Spinal cord (tissue), 10 donors: ENCODE data around the gene TPRKB. TPM values are rescaled to one million over a fixed set of nuclear protein-coding genes. Genes with fewer than 3 reads are reported as not detected.
"Not testable (repeated sequence)": the region's sequence is repeated elsewhere in the genome, so short reads cannot be mapped to it uniquely, and the experiment has no call there.

Source experiments
- DNase-seq, 6 donors: peaks; one replicate each; pipeline versions ENCODE4 v3.0.0 to v3.0.0-alpha.2; 2013 to 2015; ENCODE audit warnings: low spot score in 6 of 6, low read depth in 4 of 6
- H3K27ac ChIP-seq: one replicate; pipeline ENCODE4 v1.5.1; 2013; ENCODE audit warnings: low read depth, low read length, control low read depth
- H3K27me3 ChIP-seq: one replicate; pipeline ENCODE4 v1.6.1; 2013; ENCODE audit warnings: low read length; ENCODE audit not compliant: control insufficient read depth, insufficient read depth
- H3K36me3 ChIP-seq: one replicate; pipeline ENCODE4 v1.6.1; 2013; ENCODE audit warnings: low read length; ENCODE audit not compliant: control insufficient read depth, insufficient read depth
- H3K4me1 ChIP-seq: one replicate; pipeline ENCODE4 v1.6.1; 2013; ENCODE audit warnings: low read length; ENCODE audit not compliant: control insufficient read depth, insufficient read depth
- H3K4me3 ChIP-seq: one replicate; pipeline ENCODE4 v1.5.1; 2013; ENCODE audit warnings: low read depth, low read length, control low read depth
- H3K9me3 ChIP-seq: one replicate; pipeline ENCODE4 v1.6.1; 2013; ENCODE audit warnings: low read length; ENCODE audit not compliant: control insufficient read depth, insufficient read depth
- WGBS: methylation state at CpG from one replicate; pipeline ENCODE4 v1.1.5; 2013; ENCODE audit warnings: missing lambda C conversion rate; ENCODE audit not compliant: insufficient coverage; 5-methylcytosine and 5-hydroxymethylcytosine counted together
- long read RNA-seq, 4 donors: transcript quantifications; one replicate each; lab custom pipeline, GENCODE V29; 2026
- polyA plus RNA-seq, 2 donors: library from polyadenylated mRNA; unstranded; fragments of 120-200 nt; gene quantifications; one replicate each; pipeline ENCODE4 v1.2.1, GENCODE V29; 2013; ENCODE audit not compliant: insufficient read length in 2 of 2
- total RNA-seq, 2 donors: library from RNA; depleted of rRNA in 1 of 2; stranded (reverse); fragments of 120-200 nt in 1 of 2; fragments of >200 nt in 1 of 2; gene quantifications; one replicate each; pipeline versions ENCODE4 v1.2.3 to v1.2.4, GENCODE V29; 2013 to 2014
- donor health status: healthy.

TPRKB gene
- total RNA-seq (10 to 100 TPM; 31.3 to 34.9 TPM), polyA plus RNA-seq (10 to 100 TPM; 55.4 to 55.7 TPM)
- long read RNA-seq, donor 1, transcript TPRKB-201 (5 exons, 748 nt): major isoform, 11 of 42 reads
- long read RNA-seq, donor 1, transcript TPRKB-210 (4 exons, 798 nt): minor isoform, 5 of 42 reads
- long read RNA-seq, donor 1, partial matches to known transcripts: 18 of 42 reads
- long read RNA-seq, donor 1, other reads (novel, unspliced or antisense): 5 of 42 reads
- long read RNA-seq, donor 2, partial matches to known transcripts: 0 of 2 reads
- long read RNA-seq, donor 2, other reads (novel, unspliced or antisense): 0 of 2 reads
- long read RNA-seq, donor 3, transcript TPRKB-201 (5 exons, 748 nt): major isoform, 8 of 28 reads
- long read RNA-seq, donor 3, partial matches to known transcripts: 5 of 28 reads
- long read RNA-seq, donor 3, other reads (novel, unspliced or antisense): 11 of 28 reads
- long read RNA-seq, donor 4, transcript TPRKB-202 (6 exons, 819 nt): minor isoform, 6 of 121 reads
- long read RNA-seq, donor 4, transcript TPRKB-201 (5 exons, 748 nt): major isoform, 31 of 121 reads
- long read RNA-seq, donor 4, transcript TPRKB-208 (2 exons, 730 nt): minor isoform, 9 of 121 reads
- long read RNA-seq, donor 4, partial matches to known transcripts: 43 of 121 reads
- long read RNA-seq, donor 4, other reads (novel, unspliced or antisense): 26 of 121 reads

- peak; percentile 90 to 100 (median 97) for DNase-seq
- 1% methylated on average over 42 of the region's 49 CpGs for WGBS
- peaks cover 6% of the 10 kb centered on the region for H3K4me1 ChIP-seq
- H3K4me3 ChIP-seq: peak within 1 kb of the TSS; percentile 68
- peak within 1 kb of the TSS; percentile 78 for H3K27ac ChIP-seq
- no peaks in the 10 kb centered on the region for H3K27me3 ChIP-seq
- H3K9me3 ChIP-seq: peaks cover 2% of the 10 kb centered on the region
- H3K36me3 ChIP-seq: peaks cover 13% of the 10 kb centered on the region
Measured at GRCh38 chr2:73736855-73737779, at the start of gene TPRKB. Gene TPRKB (minus strand): TSS chr2:73737345. CDS start chr2:73734569, 2,776 bp downstream.

- H3K27me3 ChIP-seq, DNase-seq, H3K4me3 ChIP-seq, H3K27ac ChIP-seq, H3K9me3 ChIP-seq, H3K36me3 ChIP-seq, H3K4me1 ChIP-seq: not testable (repeated sequence)
- WGBS: no CpG with 5 or more reads among the region's 3 CpGs
Measured at GRCh38 chr2:73783883-73784282, 46.7 kb upstream of the TPRKB start, which contains the start of gene C2orf78. Gene C2orf78 (plus strand): TSS chr2:73784183. CDS start chr2:73784310, 127 bp downstream.

GRCh38 chr2:73783402-73783801 lies 46.3 kb upstream of the TPRKB start:
- not testable (repeated sequence) for H3K27me3 ChIP-seq, H3K36me3 ChIP-seq, H3K9me3 ChIP-seq, H3K27ac ChIP-seq, H3K4me3 ChIP-seq, H3K4me1 ChIP-seq, DNase-seq
- WGBS: 88% methylated on average over 10 of the region's 15 CpGs

- H3K27ac ChIP-seq: peak overlapping the region; percentile 72
- 0% methylated on average over 1 of the region's 7 CpGs for WGBS
- H3K4me3 ChIP-seq: peak overlapping the region; percentile 72
- H3K27me3 ChIP-seq: no peaks in the 10 kb centered on the region
- peaks cover 6% of the 10 kb centered on the region for H3K4me1 ChIP-seq
- no peak for DNase-seq
- H3K36me3 ChIP-seq: peaks cover 6% of the 10 kb centered on the region
- H3K9me3 ChIP-seq: no peaks in the 10 kb centered on the region
Measured at GRCh38 chr2:73780237-73780582, 43.1 kb upstream of the TPRKB start.

GRCh38 chr2:73779467-73780236 lies 42.5 kb upstream of the TPRKB start, which contains the start of gene DUSP11:
Gene DUSP11 (minus strand): TSS chr2:73780103. CDS start chr2:73779974, 129 bp downstream.
- 0% methylated on average over 37 of the region's 40 CpGs for WGBS
- Histone ChIP-seq H3K27ac (peak within 1 kb of the TSS; percentile 72), H3K36me3 (peaks cover 6% of the 10 kb centered on the region), H3K9me3 (no peaks in the 10 kb centered on the region), H3K27me3 (no peaks in the 10 kb centered on the region), H3K4me1 (peaks cover 6% of the 10 kb centered on the region), H3K4me3 (peak within 1 kb of the TSS; percentile 72)
- peak; percentile 87 to 98 (median 92) for DNase-seq

GRCh38 chr2:73778867-73779466 lies 41.8 kb upstream of the TPRKB start:
- H3K4me3 ChIP-seq: peak overlapping the region; percentile 72
- H3K27ac ChIP-seq, H3K36me3 ChIP-seq, DNase-seq, H3K4me1 ChIP-seq, H3K27me3 ChIP-seq, H3K9me3 ChIP-seq: not testable (repeated sequence)
- no CpG with 5 or more reads among the region's 18 CpGs for WGBS

- Histone ChIP-seq H3K9me3 (no peaks in the 10 kb centered on the region), H3K36me3 (peaks cover 6% of the 10 kb centered on the region), H3K4me1 (peaks cover 6% of the 10 kb centered on the region), H3K4me3 (no peak overlapping the region), H3K27me3 (no peaks in the 10 kb centered on the region), H3K27ac (no peak overlapping the region)
- no peak for DNase-seq
- WGBS: 100% methylated on average over 2 of the region's 8 CpGs
Measured at GRCh38 chr2:73776869-73777519, 39.8 kb upstream of the TPRKB start.

- H3K4me3 ChIP-seq: no peak overlapping the region
- no peak for DNase-seq
- no peaks in the 10 kb centered on the region for H3K27me3 ChIP-seq
- peaks cover 6% of the 10 kb centered on the region for H3K4me1 ChIP-seq
- no CpG with 5 or more reads among the region's 4 CpGs for WGBS
- H3K9me3 ChIP-seq: no peaks in the 10 kb centered on the region
- no peak overlapping the region for H3K27ac ChIP-seq
- peaks cover 6% of the 10 kb centered on the region for H3K36me3 ChIP-seq
Measured at GRCh38 chr2:73776381-73776780, 39.2 kb upstream of the TPRKB start.
